Measurements from ENCODE around the gene KCTD21. TPM values are rescaled to one million over a fixed set of nuclear protein-coding genes. Genes with fewer than 3 reads are reported as not detected.

The KCTD21 gene
- total and polyA plus RNA-seq, 8 donors = 8.4 to 12.0 (median 9.2) TPM

- H3K27me3 ChIP-seq = no peaks in the 10 kb centered on the region
- H3K9me3 ChIP-seq = no peaks in the 10 kb centered on the region
- no peaks in the 10 kb centered on the region for H3K4me1 ChIP-seq
- intact Hi-C loops (cut with DNase I) = loop anchor here in 1 of 2 donors (10.0 kb wide), 2 partner anchors 193 to 343 kb away; partner anchors contain the start of gene GAB2
- TF ChIP-seq CTCF (IDR thresholded peaks at IDR 0.05) = no peak
- ATAC-seq (no peak), DNase-seq (no peak)
- no peak overlapping the region for H3K27ac ChIP-seq
- no peak overlapping the region for H3K4me3 ChIP-seq
- peaks cover 5 to 100% of the 10 kb centered on the region in 2 donors for H3K36me3 ChIP-seq
Measured at GRCh38 chr11:78221396-78222315, 33.2 kb upstream of the KCTD21 start.

DNA sequence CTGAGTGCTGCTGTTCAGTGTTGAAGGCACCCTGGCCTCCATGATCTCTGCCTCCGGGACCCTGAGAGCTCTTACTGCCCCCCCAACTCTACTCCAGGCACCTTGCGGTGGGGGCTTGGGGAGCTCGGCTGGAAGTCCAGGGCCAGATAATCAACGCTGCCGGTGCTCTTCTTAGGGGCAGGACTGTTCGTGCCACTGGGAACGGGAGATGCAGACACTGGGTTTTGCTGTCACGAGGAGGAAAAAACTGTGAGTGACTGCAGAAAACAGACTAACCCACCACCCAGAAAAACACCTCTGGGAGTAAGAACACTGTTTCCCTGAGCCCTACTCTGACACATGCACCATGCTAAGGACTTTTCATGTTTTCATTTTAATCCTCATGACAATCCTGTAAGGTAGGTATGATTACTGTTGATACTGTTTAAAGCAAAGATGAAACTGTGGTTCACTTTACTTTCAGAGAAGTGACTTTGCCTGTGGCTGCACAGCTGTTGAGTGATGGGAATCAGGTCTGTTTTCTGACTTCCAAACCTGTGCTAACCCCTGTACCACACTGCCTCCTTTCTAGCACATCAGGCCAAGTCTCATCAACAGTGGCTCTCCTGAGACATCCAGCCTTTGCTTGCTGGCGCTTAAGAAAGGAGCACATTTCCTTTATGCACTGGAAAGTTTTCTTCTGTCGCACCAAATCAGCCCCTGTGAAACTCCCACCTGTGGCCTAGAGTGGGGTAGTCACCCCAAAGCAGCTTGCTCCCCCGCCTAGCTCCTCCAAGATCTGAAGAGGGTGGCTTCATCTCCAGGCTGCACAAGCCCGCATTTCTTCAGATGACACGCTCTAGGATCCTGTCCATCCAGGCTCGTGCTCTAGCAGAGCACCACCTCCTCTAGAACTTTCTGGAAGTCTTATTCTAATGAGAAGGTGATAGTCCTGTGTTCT lies 32.1 kb upstream of the KCTD21 start:
- no peak for TF ChIP-seq CTCF (IDR thresholded peaks at IDR 0.05)
- Histone ChIP-seq H3K4me1 (no peaks in the 10 kb centered on the region), H3K4me3 (no peak overlapping the region), H3K27ac (no peak overlapping the region), H3K36me3 (peaks cover 5 to 100% of the 10 kb centered on the region in 2 donors), H3K27me3 (no peaks in the 10 kb centered on the region), H3K9me3 (no peaks in the 10 kb centered on the region)
- intact Hi-C loops (cut with DNase I) = loop anchor here in 1 of 2 donors (10.0 kb wide), 2 partner anchors 194 to 344 kb away; partner anchors contain the start of gene GAB2
- DNase-seq (no peak), ATAC-seq (no peak)

DNA sequence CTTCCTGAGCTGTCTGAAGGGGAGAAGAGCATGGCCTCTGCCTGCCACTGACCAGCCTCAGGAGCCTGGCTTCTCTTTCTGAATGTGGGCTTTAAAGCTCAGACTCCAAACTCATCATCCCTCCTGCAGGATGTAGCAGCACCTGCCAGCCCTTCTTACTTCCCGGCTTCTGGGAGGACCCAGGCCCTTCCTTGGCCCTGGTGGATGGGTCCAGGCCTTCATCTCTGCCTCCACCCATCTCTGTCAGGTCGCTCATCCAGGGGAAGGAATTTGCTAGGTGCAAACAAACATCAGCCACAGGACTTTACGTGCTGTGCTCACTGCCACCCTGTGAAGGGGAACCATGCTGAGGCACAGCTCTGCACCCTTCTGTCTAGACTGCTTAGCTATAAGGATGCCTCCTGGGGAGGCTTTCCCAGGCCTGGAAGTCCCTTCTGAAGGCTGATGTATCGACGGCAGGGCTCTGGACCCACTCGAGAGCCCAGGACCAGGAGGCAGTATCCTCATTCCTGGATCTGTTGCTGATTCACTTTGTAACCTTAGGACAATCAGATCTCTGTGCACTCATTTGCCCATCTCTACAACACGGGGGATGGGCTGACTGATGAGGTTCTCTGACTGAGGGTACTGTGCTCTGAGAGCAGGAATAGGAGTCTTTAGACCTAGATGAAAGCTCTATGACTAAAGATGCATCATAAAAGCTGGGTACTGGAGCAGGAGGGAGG lies 31.2 kb upstream of the KCTD21 start:
- no peaks in the 10 kb centered on the region for H3K9me3 ChIP-seq
- no peak overlapping the region for H3K27ac ChIP-seq
- ATAC-seq (no peak), DNase-seq (no peak)
- H3K27me3 ChIP-seq = no peaks in the 10 kb centered on the region
- H3K4me3 ChIP-seq = no peak overlapping the region
- H3K4me1 ChIP-seq = no peaks in the 10 kb centered on the region
- intact Hi-C loops (cut with DNase I) = loop anchor here in 1 of 2 donors (10.0 kb wide), 2 partner anchors 195 to 345 kb away; partner anchors contain the start of gene GAB2
- peaks cover 5 to 100% of the 10 kb centered on the region in 2 donors for H3K36me3 ChIP-seq
- no peak for TF ChIP-seq CTCF (IDR thresholded peaks at IDR 0.05)

DNA sequence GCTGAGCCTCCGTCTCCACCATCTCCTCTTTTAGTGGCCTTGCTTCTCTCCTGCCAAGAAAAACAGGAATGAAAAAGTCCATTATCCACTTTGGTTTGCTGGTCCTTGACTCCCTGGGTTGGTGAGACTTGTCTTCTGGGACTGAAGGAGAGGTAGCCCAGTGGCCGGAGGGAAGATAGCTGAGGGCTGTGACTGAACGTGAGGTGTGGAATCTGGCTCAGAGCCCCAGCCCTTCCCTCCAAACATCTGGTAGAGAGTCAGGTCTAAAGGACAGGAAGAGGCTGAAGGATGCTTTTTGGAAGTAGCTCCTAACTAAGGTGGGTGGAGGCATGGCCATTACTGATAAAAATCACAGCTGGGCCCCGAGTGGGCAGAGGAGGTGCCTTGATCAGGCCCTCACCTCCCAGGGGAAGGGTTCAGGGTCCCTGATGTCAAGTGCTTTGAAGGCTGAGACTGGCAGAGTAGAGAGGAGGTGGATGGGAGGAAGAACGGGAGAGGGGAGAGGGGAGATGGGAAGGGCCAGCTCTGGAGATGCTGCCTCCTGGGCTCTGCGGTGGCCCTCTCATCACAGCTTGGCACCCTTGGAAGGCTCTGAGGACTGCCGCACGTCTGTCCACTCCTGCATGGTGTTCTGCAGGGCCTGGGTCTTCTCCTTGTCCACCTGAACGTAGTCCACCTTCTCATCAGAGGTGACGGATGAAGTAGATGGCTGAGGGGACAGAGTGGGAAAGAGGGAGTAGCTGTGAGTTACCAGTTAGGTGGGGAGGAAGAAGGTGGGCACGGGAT lies 30.5 kb upstream of the KCTD21 start:
- DNase-seq = no peak
- H3K4me1 ChIP-seq = no peaks in the 10 kb centered on the region
- no peak for ATAC-seq
- no peak overlapping the region for H3K27ac ChIP-seq
- no peaks in the 10 kb centered on the region for H3K9me3 ChIP-seq
- intact Hi-C loops (cut with DNase I) = no loop called here
- no peak for TF ChIP-seq CTCF (IDR thresholded peaks at IDR 0.05)
- H3K27me3 ChIP-seq = no peaks in the 10 kb centered on the region
- peaks cover 5 to 100% of the 10 kb centered on the region in 2 donors for H3K36me3 ChIP-seq
- H3K4me3 ChIP-seq = no peak overlapping the region
